Thyroid gland (tissue), 4 donors: ENCODE measurements around the gene GLI2. TPM values are rescaled to one million over a fixed set of nuclear protein-coding genes. Genes with fewer than 3 reads are reported as not detected.

ENCODE experiments used
- DNase-seq, 2 donors: peaks; one replicate each; pipeline ENCODE4 v3.0.0-alpha.2; 2019
- H3K27ac ChIP-seq, 3 donors: fragments of 200-600 bp; sonication (generic); 1 replicate in 2 of 3; 2 replicates in 1 of 3; pipeline ENCODE4 v1.5.1; 2016 to 2019; ENCODE audit warnings: mild to moderate bottlenecking in 1 of 3, moderate library complexity in 1 of 3
- H3K27me3 ChIP-seq: fragments of 200-600 bp; sonication (generic); one replicate; pipeline ENCODE4 v1.5.1; 2019
- H3K36me3 ChIP-seq, 2 donors: fragments of 200-600 bp; sonication (generic); one replicate each; pipeline ENCODE4 v1.5.1; 2016 to 2019
- H3K4me1 ChIP-seq, 2 donors: fragments of 200-600 bp; sonication (generic); one replicate each; pipeline ENCODE4 v1.5.1; 2017 to 2019
- H3K4me3 ChIP-seq, 3 donors: fragments of 200-600 bp; sonication (generic); replicated peaks in 1 of 3; 1 replicate in 2 of 3; 2 replicates in 1 of 3; pipeline ENCODE4 v1.5.1; 2016; ENCODE audit warnings: mild to moderate bottlenecking in 1 of 3
- H3K9me3 ChIP-seq: fragments of 200-600 bp; sonication (generic); one replicate; pipeline ENCODE4 v1.5.1; 2017
- POLR2A ChIP-seq, 2 donors: fragments of 450-650 bp; IDR thresholded peaks; one replicate each; pipeline ENCODE4 v1.6.1; 2017; ENCODE audit warnings: antibody characterized with exemption in 2 of 2, mild to moderate bottlenecking in 2 of 2, moderate library complexity in 1 of 2
- WGBS, 2 donors: methylation state at CpG; one replicate each; pipeline ENCODE4 v1.1.5; 2017; 5-methylcytosine and 5-hydroxymethylcytosine counted together
- intact Hi-C: fragments of 100-400 bp; cut with DNase I; formaldehyde crosslinking; loops from one replicate; pipeline ENCODE4 v1.15.1; 2023
- total RNA-seq, 4 donors: library from RNA; depleted of rRNA; stranded (reverse); fragments of >200 nt; gene quantifications; one replicate each; pipeline ENCODE4 v1.2.3, GENCODE V29; 2016
- TF ChIP-seq, protein P1 (sequence below), 6 experiments: fragments of 200-600 bp in 3 of 6; fragments of 450-650 bp in 3 of 6; sonication (generic) in 3 of 6; IDR thresholded peaks; one replicate each; pipeline ENCODE4 v1.5.1; 2016 to 2019; ENCODE audit warnings: antibody characterized with exemption in 6 of 6, mild to moderate bottlenecking in 2 of 6, inconsistent platforms in 1 of 6, moderate library complexity in 1 of 6

Gene GLI2
- total RNA-seq, 4 donors from 2014 or later, result 1.1 to 1.4 (median 1.3) TPM

DNA sequence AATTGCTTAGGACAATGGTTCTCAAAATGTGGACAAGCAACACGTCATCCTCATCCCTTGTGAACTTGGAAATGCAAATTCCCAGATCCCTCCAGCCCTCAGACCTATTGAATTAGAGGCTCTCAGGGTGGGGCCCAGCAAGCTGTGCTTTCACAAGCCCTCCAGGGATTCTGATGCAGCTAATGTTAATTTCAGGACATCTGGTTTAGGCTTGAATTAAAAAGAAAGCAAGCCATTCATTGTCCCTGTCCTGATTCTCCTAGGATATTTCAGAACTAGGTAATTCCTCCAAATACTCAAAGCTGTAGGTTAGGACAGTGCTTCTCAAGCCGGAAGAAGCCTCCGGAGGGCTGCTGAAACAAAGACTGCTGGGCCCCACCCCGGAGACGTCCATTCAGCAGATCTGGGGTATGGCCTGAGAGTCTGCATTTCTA is 26.0 kb upstream of the GLI2 start:
- no peaks in the 10 kb centered on the region for H3K36me3 ChIP-seq
- no peak for DNase-seq
- H3K4me3 ChIP-seq, result no peak overlapping the region
- H3K27ac ChIP-seq, result no peak overlapping the region
- TF ChIP-seq POLR2A (IDR thresholded peaks at IDR 0.05), result no peak
- TF ChIP-seq, protein P1, sequence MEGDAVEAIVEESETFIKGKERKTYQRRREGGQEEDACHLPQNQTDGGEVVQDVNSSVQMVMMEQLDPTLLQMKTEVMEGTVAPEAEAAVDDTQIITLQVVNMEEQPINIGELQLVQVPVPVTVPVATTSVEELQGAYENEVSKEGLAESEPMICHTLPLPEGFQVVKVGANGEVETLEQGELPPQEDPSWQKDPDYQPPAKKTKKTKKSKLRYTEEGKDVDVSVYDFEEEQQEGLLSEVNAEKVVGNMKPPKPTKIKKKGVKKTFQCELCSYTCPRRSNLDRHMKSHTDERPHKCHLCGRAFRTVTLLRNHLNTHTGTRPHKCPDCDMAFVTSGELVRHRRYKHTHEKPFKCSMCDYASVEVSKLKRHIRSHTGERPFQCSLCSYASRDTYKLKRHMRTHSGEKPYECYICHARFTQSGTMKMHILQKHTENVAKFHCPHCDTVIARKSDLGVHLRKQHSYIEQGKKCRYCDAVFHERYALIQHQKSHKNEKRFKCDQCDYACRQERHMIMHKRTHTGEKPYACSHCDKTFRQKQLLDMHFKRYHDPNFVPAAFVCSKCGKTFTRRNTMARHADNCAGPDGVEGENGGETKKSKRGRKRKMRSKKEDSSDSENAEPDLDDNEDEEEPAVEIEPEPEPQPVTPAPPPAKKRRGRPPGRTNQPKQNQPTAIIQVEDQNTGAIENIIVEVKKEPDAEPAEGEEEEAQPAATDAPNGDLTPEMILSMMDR (IDR thresholded peaks at IDR 0.05), result no peak
- H3K4me1 ChIP-seq, result peaks cover 9 to 11% of the 10 kb centered on the region in 2 donors
- WGBS, 2 donors, result 24 to 36% methylated on average over 5 of the region's 5 CpGs
- H3K27me3 ChIP-seq, result peaks cover 12% of the 10 kb centered on the region
- intact Hi-C loops, result no loop called here
- no peaks in the 10 kb centered on the region for H3K9me3 ChIP-seq

DNA sequence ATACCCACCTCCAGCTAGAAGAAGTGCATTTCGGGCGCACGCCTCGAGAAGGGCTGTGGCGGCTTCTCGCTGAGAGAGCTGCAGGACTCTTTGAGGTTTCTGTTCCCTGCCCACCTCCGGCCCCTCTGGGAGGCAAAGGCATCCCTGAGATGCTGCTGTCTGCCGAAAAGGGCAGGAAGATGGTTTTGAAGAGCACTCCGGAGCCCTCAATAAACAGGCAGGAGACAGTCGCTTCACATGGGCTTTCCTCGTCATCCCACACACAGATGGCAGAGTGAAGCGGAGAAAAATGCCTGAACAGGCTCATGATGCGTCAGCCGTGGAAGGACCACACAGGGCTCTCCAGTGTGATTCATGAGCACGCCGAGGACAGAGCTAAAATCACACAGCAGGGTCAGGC is 25.4 kb upstream of the GLI2 start:
- peaks cover 9 to 11% of the 10 kb centered on the region in 2 donors for H3K4me1 ChIP-seq
- H3K9me3 ChIP-seq, result no peaks in the 10 kb centered on the region
- TF ChIP-seq, protein P1 (IDR thresholded peaks at IDR 0.05), result no peak
- 60 to 66% methylated on average over 16 of the region's 16 CpGs for WGBS, 2 donors
- H3K27ac ChIP-seq, result no peak overlapping the region
- no peak overlapping the region for H3K4me3 ChIP-seq
- H3K36me3 ChIP-seq, result no peaks in the 10 kb centered on the region
- H3K27me3 ChIP-seq, result peaks cover 12% of the 10 kb centered on the region
- no peak for DNase-seq
- intact Hi-C loops, result no loop called here

DNA sequence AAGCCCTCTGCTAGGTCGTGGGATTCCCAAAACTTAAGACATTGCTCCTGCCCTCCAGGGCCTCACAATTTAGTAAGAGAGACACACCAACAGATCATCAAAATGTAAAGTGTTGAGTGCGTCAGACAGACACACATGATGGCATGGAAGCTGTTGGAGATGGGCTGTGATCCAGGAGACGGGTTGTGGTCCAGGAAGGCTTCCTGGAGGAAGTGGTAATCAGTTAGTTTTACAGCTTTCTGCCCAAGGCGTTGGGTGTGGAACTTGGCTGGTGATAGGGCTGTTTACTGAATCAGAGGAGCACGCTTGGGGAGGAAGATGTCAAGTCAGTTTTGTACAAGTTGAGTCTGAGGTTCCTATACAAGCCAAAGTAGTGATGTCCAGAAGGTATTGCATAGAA is 24.0 kb upstream of the GLI2 start:
- no peaks in the 10 kb centered on the region for H3K4me1 ChIP-seq
- WGBS, 2 donors, result 86 to 87% methylated on average over 5 of the region's 5 CpGs
- TF ChIP-seq POLR2A (IDR thresholded peaks at IDR 0.05), result no peak
- TF ChIP-seq, protein P1 (IDR thresholded peaks at IDR 0.05), result no peak
- no peak overlapping the region for H3K27ac ChIP-seq
- no peak overlapping the region for H3K4me3 ChIP-seq
- no peak for DNase-seq
- H3K9me3 ChIP-seq, result no peaks in the 10 kb centered on the region
- no peaks in the 10 kb centered on the region for H3K36me3 ChIP-seq
- H3K27me3 ChIP-seq, result peaks cover 12% of the 10 kb centered on the region
- intact Hi-C loops, result no loop called here

DNA sequence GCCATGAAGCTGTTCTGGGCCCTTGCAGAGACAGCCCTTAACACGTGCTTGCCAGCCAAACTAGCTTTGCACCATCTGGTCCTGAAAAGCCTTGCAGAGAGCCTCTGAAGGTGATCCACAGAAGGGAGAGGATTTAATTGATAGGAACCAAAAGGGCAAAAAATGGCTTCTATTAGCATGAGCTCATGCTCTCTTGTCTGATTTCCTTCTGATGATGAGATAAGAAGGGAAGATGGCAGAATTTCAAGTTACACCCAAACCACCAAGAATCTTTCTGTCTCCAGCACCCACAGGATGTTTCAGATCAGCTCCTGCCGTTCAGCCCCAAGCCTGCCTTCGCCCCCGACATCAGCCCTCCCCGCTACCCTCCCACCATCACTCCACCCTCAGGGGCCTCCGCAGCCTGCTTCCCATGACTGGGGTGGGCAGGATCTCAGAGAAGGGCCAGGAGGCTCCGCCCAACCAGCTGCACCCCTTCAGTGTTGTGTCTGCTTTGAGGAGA is 23.4 kb upstream of the GLI2 start:
- 55 to 57% methylated on average over 6 to 7 of the region's 7 CpGs for WGBS, 2 donors
- peaks cover 12% of the 10 kb centered on the region for H3K27me3 ChIP-seq
- no peaks in the 10 kb centered on the region for H3K36me3 ChIP-seq
- no peak overlapping the region for H3K27ac ChIP-seq
- DNase-seq, result no peak
- intact Hi-C loops, result no loop called here
- no peaks in the 10 kb centered on the region for H3K4me1 ChIP-seq
- H3K9me3 ChIP-seq, result no peaks in the 10 kb centered on the region
- H3K4me3 ChIP-seq, result no peak overlapping the region
- no peak for TF ChIP-seq POLR2A (IDR thresholded peaks at IDR 0.05)
- TF ChIP-seq, protein P1 (IDR thresholded peaks at IDR 0.05), result no peak

DNA sequence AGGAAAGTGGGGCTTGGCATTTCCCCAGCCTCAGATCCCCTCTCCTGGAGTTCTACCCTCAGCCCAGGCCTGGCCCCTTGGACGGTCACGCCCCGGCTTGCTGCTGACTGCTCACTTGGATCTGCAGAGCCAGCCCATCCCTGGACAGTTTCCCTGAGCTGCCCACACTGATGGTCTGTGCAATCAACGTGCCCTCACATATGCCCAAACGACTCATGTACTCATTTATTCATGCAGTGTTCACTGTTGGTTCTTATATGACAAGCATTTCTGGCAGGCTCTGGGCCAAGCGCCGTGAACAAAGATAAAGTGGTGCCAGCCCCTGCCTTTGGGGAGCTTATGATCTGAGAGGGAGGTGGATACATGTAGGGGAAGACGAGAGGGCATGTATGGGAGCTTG is 20.3 kb upstream of the GLI2 start:
- 67 to 83% methylated on average over 8 of the region's 8 CpGs for WGBS, 2 donors
- Histone ChIP-seq H3K4me1 (no peaks in the 10 kb centered on the region), H3K9me3 (no peaks in the 10 kb centered on the region), H3K4me3 (no peak overlapping the region), H3K27ac (no peak overlapping the region), H3K27me3 (peaks cover 4% of the 10 kb centered on the region), H3K36me3 (no peaks in the 10 kb centered on the region)
- no peak for DNase-seq
- intact Hi-C loops, result no loop called here
- TF ChIP-seq POLR2A (IDR thresholded peaks at IDR 0.05), result no peak
- TF ChIP-seq, protein P1 (IDR thresholded peaks at IDR 0.05), result no peak
